BJ (cell line): ENCODE measurements around the gene BBS7. TPM values are rescaled to one million over a fixed set of nuclear protein-coding genes. Genes with fewer than 3 reads are reported as not detected.

Experiments
- CTCF ChIA-PET: fragments of 350-600 bp; formaldehyde crosslinking; extraction: SDS; loops from one replicate; lab custom pipeline; 2021; ENCODE audit warnings: antibody characterized with exemption, inconsistent platforms; lab: Yijun Ruan, JAX
- POLR2A ChIA-PET: fragments of 300-600 bp; sonication (Branson Sonifier 250); formaldehyde crosslinking; extraction: SDS; loops from one replicate; lab custom pipeline; 2021; ENCODE audit warnings: antibody characterized with exemption; lab: Charles Lee
- DNase-seq: peaks from one replicate; pipeline ENCODE4 v3.0.0-alpha.2; 2011; ENCODE audit warnings: low read depth
- H3K27me3 ChIP-seq: 2 replicates; pipeline ENCODE4 v1.6.0; 2011; ENCODE audit warnings: low read length; ENCODE audit not compliant: control insufficient read depth, insufficient read depth
- H3K36me3 ChIP-seq: 2 replicates; pipeline ENCODE4 v1.5.1; 2011; ENCODE audit warnings: low read length; ENCODE audit not compliant: control insufficient read depth, insufficient read depth
- H3K4me3 ChIP-seq: 2 replicates; pipeline ENCODE4 v1.5.1; 2011; ENCODE audit warnings: low read depth, mild to moderate bottlenecking, control low read depth, low read length
- CTCF ChIP-seq: IDR thresholded peaks from 2 replicates; pipeline ENCODE4 v1.5.1; 2011; ENCODE audit warnings: low read depth, mild to moderate bottlenecking, control low read depth, inconsistent platforms, low read length, moderate library complexity; ENCODE audit not compliant: insufficient read depth
- polyA plus RNA-seq: library from polyadenylated mRNA; depleted of rRNA; stranded (reverse); fragments of >200 nt; gene quantifications from 2 replicates; pipeline ENCODE4 v1.2.3, GENCODE V29; 2011

The BBS7 gene
- polyA plus RNA-seq, 1 experiment, result 15.0 TPM

- POLR2A ChIA-PET, result no interaction called here
- Histone ChIP-seq H3K4me3 (no peak overlapping the region), H3K36me3 (peaks cover 3% of the 10 kb centered on the region; the same call in 1 of the 2 replicates), H3K27me3 (no peaks in the 10 kb centered on the region)
- no peak for DNase-seq
- CTCF ChIA-PET, result no interaction called here
- no peak for TF ChIP-seq CTCF
These were observed 52.1 kb downstream of the BBS7 start for GRCh38 chr4:121818215-121818614.

GRCh38 chr4:121817701-121818100 is 52.6 kb downstream of the BBS7 start:
- CTCF ChIA-PET, result no interaction called here
- no peak for DNase-seq
- no peak overlapping the region for H3K4me3 ChIP-seq
- peaks cover 3% of the 10 kb centered on the region; the same call in 1 of the 2 replicates for H3K36me3 ChIP-seq
- no peak for TF ChIP-seq CTCF
- POLR2A ChIA-PET, result no interaction called here
- no peaks in the 10 kb centered on the region for H3K27me3 ChIP-seq

- ChIA-PET POLR2A (interaction anchor here (0.6 kb wide), 1 partner anchor 47 kb away, joined by 3 read pairs; no protein-coding TSS in a partner anchor), CTCF (no interaction called here)
- Histone ChIP-seq H3K36me3 (peaks cover 3% of the 10 kb centered on the region; the same call in 1 of the 2 replicates), H3K27me3 (no peaks in the 10 kb centered on the region), H3K4me3 (no peak overlapping the region)
- DNase-seq, result no peak
- no peak for TF ChIP-seq CTCF
These were observed 53.3 kb downstream of the BBS7 start for GRCh38 chr4:121817006-121817405.

- ChIA-PET CTCF (no interaction called here), POLR2A (no interaction called here)
- H3K4me3 ChIP-seq, result no peak overlapping the region
- no peak for DNase-seq
- no peak for TF ChIP-seq CTCF
- peaks cover 5% of the 10 kb centered on the region for H3K36me3 ChIP-seq
- H3K27me3 ChIP-seq, result no peaks in the 10 kb centered on the region
These were observed 55.5 kb downstream of the BBS7 start for GRCh38 chr4:121814756-121815155.

GRCh38 chr4:121811122-121811521 is 59.2 kb downstream of the BBS7 start:
- Histone ChIP-seq H3K36me3 (peaks cover 3% of the 10 kb centered on the region), H3K4me3 (no peak overlapping the region), H3K27me3 (no peaks in the 10 kb centered on the region)
- CTCF ChIA-PET, result no interaction called here
- TF ChIP-seq CTCF, result no peak
- DNase-seq, result no peak
- POLR2A ChIA-PET, result no interaction called here
